Endothelial cell (in vitro differentiated cells): ENCODE measurements around the gene PNLDC1. TPM values are rescaled to one million over a fixed set of nuclear protein-coding genes. Genes with fewer than 3 reads are reported as not detected.

ENCODE experiments used
- DNase-seq: peaks from one replicate; pipeline ENCODE4 v3.0.0; 2021; ENCODE audit warnings: low spot score
- H3K27ac Mint-ChIP-seq: one replicate; pipeline ENCODE4 v1.8.0; 2021; ENCODE audit warnings: mixed read lengths, inconsistent platforms; ENCODE audit not compliant: unreplicated experiment
- H3K27me3 Mint-ChIP-seq: one replicate; pipeline ENCODE4 v1.8.0; 2021; ENCODE audit warnings: mild to moderate bottlenecking, moderate library complexity, mixed read lengths, inconsistent platforms; ENCODE audit not compliant: unreplicated experiment
- H3K36me3 Mint-ChIP-seq: one replicate; pipeline ENCODE4 v1.8.0; 2021; ENCODE audit warnings: mild to moderate bottlenecking, low read depth, mixed read lengths, inconsistent platforms; ENCODE audit not compliant: unreplicated experiment
- H3K4me1 Mint-ChIP-seq: one replicate; pipeline ENCODE4 v1.8.0; 2021; ENCODE audit warnings: mild to moderate bottlenecking, mixed read lengths, inconsistent platforms; ENCODE audit not compliant: unreplicated experiment
- H3K4me3 Mint-ChIP-seq: one replicate; pipeline ENCODE4 v1.8.0; 2021; ENCODE audit warnings: mild to moderate bottlenecking, mixed read lengths, inconsistent platforms; ENCODE audit not compliant: unreplicated experiment
- H3K9me3 Mint-ChIP-seq: one replicate; pipeline ENCODE4 v1.8.0; 2021; ENCODE audit warnings: mixed read lengths, inconsistent platforms; ENCODE audit not compliant: unreplicated experiment
- CTCF ChIP-seq: fragments of 200-600 bp; sonication (generic); IDR thresholded peaks from one replicate; pipeline ENCODE4 v1.5.0; 2021; ENCODE audit warnings: antibody characterized with exemption; ENCODE audit not compliant: unreplicated experiment
- total RNA-seq: library from RNA; stranded (reverse); fragmentation: NEBNext Ultra II Directional; extraction: Animal tissue kit (Norgen Biotek cat#: 25700); gene quantifications from one replicate; pipeline ENCODE4 v1.2.1, GENCODE V29; 2021; ENCODE audit not compliant: unreplicated experiment

The PNLDC1 gene
- total RNA-seq, 1 donor from 2014 or later, result not detected

GRCh38 chr6:159826004-159826403 lies 25.9 kb downstream of the PNLDC1 start:
- H3K36me3 Mint-ChIP-seq, result peaks cover 3% of the 10 kb centered on the region
- H3K4me1 Mint-ChIP-seq, result peaks cover 10% of the 10 kb centered on the region

GRCh38 chr6:159826968-159827647 lies 27.0 kb downstream of the PNLDC1 start:
- DNase-seq, result no peak
- no peak overlapping the region for H3K4me3 Mint-ChIP-seq
- H3K36me3 Mint-ChIP-seq, result peaks cover 3% of the 10 kb centered on the region
- TF ChIP-seq CTCF, result no peak
- H3K27me3 Mint-ChIP-seq, result peaks cover 6% of the 10 kb centered on the region
- H3K9me3 Mint-ChIP-seq, result no peaks in the 10 kb centered on the region
- H3K27ac Mint-ChIP-seq, result no peak overlapping the region
- H3K4me1 Mint-ChIP-seq, result peaks cover 10% of the 10 kb centered on the region

More at GRCh38 chr6:159826004-159826403, 25.9 kb downstream of the PNLDC1 start:
- H3K9me3 Mint-ChIP-seq, result no peaks in the 10 kb centered on the region
- peaks cover 6% of the 10 kb centered on the region for H3K27me3 Mint-ChIP-seq
- no peak overlapping the region for H3K27ac Mint-ChIP-seq
- DNase-seq, result no peak
- no peak overlapping the region for H3K4me3 Mint-ChIP-seq
- no peak for TF ChIP-seq CTCF

- Mint-ChIP-seq H3K36me3 (peaks cover 1% of the 10 kb centered on the region), H3K9me3 (no peaks in the 10 kb centered on the region), H3K27ac (no peak overlapping the region), H3K4me1 (peaks cover 10% of the 10 kb centered on the region), H3K4me3 (no peak overlapping the region), H3K27me3 (peaks cover 3% of the 10 kb centered on the region)
- DNase-seq, result no peak
- no peak for TF ChIP-seq CTCF
These were observed 28.0 kb downstream of the PNLDC1 start for GRCh38 chr6:159828074-159828473.

GRCh38 chr6:159829526-159829925 lies 29.4 kb downstream of the PNLDC1 start:
- no peaks in the 10 kb centered on the region for H3K36me3 Mint-ChIP-seq
- no peaks in the 10 kb centered on the region for H3K9me3 Mint-ChIP-seq
- peaks cover 10% of the 10 kb centered on the region for H3K4me1 Mint-ChIP-seq
- no peaks in the 10 kb centered on the region for H3K27me3 Mint-ChIP-seq
- TF ChIP-seq CTCF, result no peak
- no peak overlapping the region for H3K27ac Mint-ChIP-seq
- H3K4me3 Mint-ChIP-seq, result no peak overlapping the region
- no peak for DNase-seq

- Mint-ChIP-seq H3K36me3 (no peaks in the 10 kb centered on the region), H3K9me3 (no peaks in the 10 kb centered on the region), H3K27ac (no peak overlapping the region), H3K4me3 (peak overlapping the region; percentile 72), H3K27me3 (no peaks in the 10 kb centered on the region), H3K4me1 (peaks cover 10% of the 10 kb centered on the region)
- no peak for DNase-seq
- TF ChIP-seq CTCF, result no peak
These were observed 30.7 kb downstream of the PNLDC1 start for GRCh38 chr6:159830501-159831372.
